GM18858 (cell line): ENCODE data around the gene NAA60.

Source experiments
- ATAC-seq: cut with Tn5 transposase; IDR thresholded peaks from one replicate; pipeline ENCODE4 v1.9.1; 2021; ENCODE audit not compliant: unreplicated experiment

The NAA60 gene

DNA sequence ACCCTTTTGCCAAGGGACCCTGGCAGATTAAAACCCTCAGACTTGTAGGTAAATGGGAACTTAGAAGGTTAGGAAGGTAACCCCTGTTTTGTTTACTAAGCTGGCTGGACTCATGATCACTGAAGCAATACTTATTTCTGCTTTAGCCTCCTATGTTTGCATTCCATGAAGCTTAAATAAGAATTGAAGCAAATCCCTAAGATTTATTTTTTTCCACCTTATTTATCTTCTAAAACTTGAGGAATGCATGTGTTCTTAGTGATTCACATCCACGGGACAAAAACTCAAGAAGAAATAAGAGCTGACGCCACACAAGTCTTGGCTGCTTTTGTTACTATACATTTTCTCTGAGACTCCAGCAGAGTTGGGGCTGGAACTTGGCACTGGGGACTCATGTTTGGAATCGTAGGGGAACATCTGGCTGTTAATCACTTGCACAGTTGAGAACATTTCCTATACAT is 92.8 kb downstream of the NAA60 start:
- ATAC-seq, result no peak
